CD14-positive monocyte (primary cell): ENCODE measurements around the gene TMEM132D. TPM values are rescaled to one million over a fixed set of nuclear protein-coding genes. Genes with fewer than 3 reads are reported as not detected.
"Not testable (repeated sequence)": the region's sequence is repeated elsewhere in the genome, so short reads cannot be mapped to it uniquely, and the experiment has no call there.

Experiments
- DNase-seq, 3 donors: peaks; one replicate each; pipeline ENCODE4 v3.0.0-alpha.2; 2011 to 2022
- H2AFZ ChIP-seq: 2 replicates; pipeline ENCODE4 v1.6.0; 2012; ENCODE audit warnings: mild to moderate bottlenecking, low read depth, low read length, inconsistent platforms; ENCODE audit not compliant: insufficient read depth, poor library complexity, severe bottlenecking
- H3K27ac ChIP-seq, 2 donors: 1 replicate in 1 of 2; 2 replicates in 1 of 2; pipeline ENCODE4 v1.5.1; 2012 to 2013; ENCODE audit warnings: low read length in 2 of 2, control low read depth in 1 of 2, inconsistent platforms in 1 of 2, low read depth in 1 of 2, mild to moderate bottlenecking in 1 of 2
- H3K27me3 ChIP-seq, 2 donors: one replicate each; pipeline versions ENCODE4 v1.6.0 to v1.6.1; 2011 to 2013; ENCODE audit warnings: low read length in 2 of 2; ENCODE audit not compliant: control insufficient read depth in 2 of 2, insufficient read depth in 2 of 2
- H3K36me3 ChIP-seq, 2 donors: replicated peaks in 1 of 2; 1 replicate in 1 of 2; 2 replicates in 1 of 2; pipeline versions ENCODE4 v1.5.1 to v1.6.1; 2012 to 2013; ENCODE audit warnings: low read length in 2 of 2, control low read depth in 1 of 2, inconsistent platforms in 1 of 2, mild to moderate bottlenecking in 1 of 2; ENCODE audit not compliant: insufficient read depth in 2 of 2, control insufficient read depth in 1 of 2
- H3K4me1 ChIP-seq, 2 donors: 1 replicate in 1 of 2; 2 replicates in 1 of 2; pipeline versions ENCODE4 v1.5.1 to v1.6.1; 2012 to 2013; ENCODE audit warnings: low read length in 2 of 2, control low read depth in 1 of 2, inconsistent platforms in 1 of 2, mild to moderate bottlenecking in 1 of 2, moderate library complexity in 1 of 2; ENCODE audit not compliant: insufficient read depth in 2 of 2, control insufficient read depth in 1 of 2
- H3K4me2 ChIP-seq: replicated peaks from 2 replicates; pipeline ENCODE3; 2012; ENCODE audit warnings: low read length, moderate library complexity, mild to moderate bottlenecking; ENCODE audit not compliant: poor library complexity, severe bottlenecking; ENCODE audit errors: extremely low read depth
- H3K4me3 ChIP-seq, 3 experiments: fragments of 200-600 bp in 1 of 3; sonication (generic) in 1 of 3; replicated peaks in 1 of 3; 1 replicate in 2 of 3; 2 replicates in 1 of 3; pipeline ENCODE4 v1.5.1; 2011 to 2013; ENCODE audit warnings: low read length in 3 of 3, mild to moderate bottlenecking in 3 of 3, control low read depth in 2 of 3, low read depth in 2 of 3, inconsistent platforms in 1 of 3, moderate library complexity in 1 of 3
- H3K79me2 ChIP-seq: 2 replicates; pipeline ENCODE4 v1.6.0; 2012; ENCODE audit warnings: mild to moderate bottlenecking, control low read depth, inconsistent platforms, low read length, moderate library complexity; ENCODE audit not compliant: insufficient read depth
- H3K9ac ChIP-seq: 2 replicates; pipeline ENCODE4 v1.6.0; 2017; ENCODE audit warnings: low read length, mild to moderate bottlenecking; ENCODE audit not compliant: insufficient read depth, poor library complexity, severe bottlenecking
- H3K9me3 ChIP-seq, 2 donors: replicated peaks in 1 of 2; 1 replicate in 1 of 2; 2 replicates in 1 of 2; pipeline versions ENCODE4 v1.5.1 to v1.6.1; 2012 to 2013; ENCODE audit warnings: low read length in 2 of 2, control low read depth in 1 of 2; ENCODE audit not compliant: control insufficient read depth in 1 of 2, insufficient read depth in 1 of 2
- H4K20me1 ChIP-seq: 2 replicates; pipeline ENCODE4 v1.6.0; 2012; ENCODE audit warnings: mild to moderate bottlenecking, low read length, control low read depth, moderate library complexity; ENCODE audit not compliant: insufficient read depth
- H3K27ac Mint-ChIP-seq, 7 donors: one replicate each; pipeline ENCODE4 v1.8.0; 2020; ENCODE audit warnings: mild to moderate bottlenecking in 7 of 7, mixed read lengths in 7 of 7, moderate library complexity in 6 of 7, inconsistent platforms in 2 of 7
- H3K27me3 Mint-ChIP-seq, 3 donors: one replicate each; pipeline ENCODE4 v1.8.0; 2021 to 2022; ENCODE audit warnings: low read depth in 3 of 3, mild to moderate bottlenecking in 3 of 3, mixed read lengths in 3 of 3, moderate library complexity in 3 of 3, inconsistent platforms in 1 of 3
- H3K36me3 Mint-ChIP-seq, 2 donors: one replicate each; pipeline ENCODE4 v1.8.0; 2020; ENCODE audit warnings: mixed read lengths in 2 of 2, inconsistent platforms in 1 of 2, mild to moderate bottlenecking in 1 of 2
- H3K4me1 Mint-ChIP-seq: one replicate; pipeline ENCODE4 v1.8.0; 2020; ENCODE audit warnings: mild to moderate bottlenecking, mixed read lengths
- H3K4me3 Mint-ChIP-seq, 2 donors: one replicate each; pipeline ENCODE4 v1.8.0; 2020; ENCODE audit warnings: mild to moderate bottlenecking in 2 of 2, mixed read lengths in 2 of 2, moderate library complexity in 1 of 2
- H3K9me3 Mint-ChIP-seq, 7 donors: one replicate each; pipeline ENCODE4 v1.8.0; 2020 to 2022; ENCODE audit warnings: mixed read lengths in 7 of 7, mild to moderate bottlenecking in 6 of 7, moderate library complexity in 6 of 7, inconsistent platforms in 2 of 7
- CTCF ChIP-seq: fragments of 200-600 bp; IDR thresholded peaks from one replicate; pipeline ENCODE4 v1.8.0; 2022; ENCODE audit warnings: antibody characterized with exemption, mild to moderate bottlenecking
- WGBS: methylation state at CpG from one replicate; pipeline ENCODE4 v1.1.5; 2013; ENCODE audit warnings: missing lambda C conversion rate; ENCODE audit not compliant: insufficient coverage; 5-methylcytosine and 5-hydroxymethylcytosine counted together
- intact Hi-C, 2 donors: fragments of 100-400 bp; cut with micrococcal nuclease; formaldehyde crosslinking; loops; one replicate each; pipeline versions ENCODE4 v1.15.0 to v1.15.1; 2023
- polyA plus RNA-seq, 3 donors: library from polyadenylated mRNA; depleted of rRNA in 1 of 3; unstranded in 2 of 3; stranded (reverse) in 1 of 3; fragments of 300-500 nt in 2 of 3; fragments of >200 nt in 1 of 3; fragmentation: Illumina TruSeq in 2 of 3; gene quantifications; 1 replicate in 2 of 3; 2 replicates in 1 of 3; pipeline ENCODE4 v1.2.3, GENCODE V29; 2012 to 2021

Gene TMEM132D
- polyA plus RNA-seq, 3 donors, result 0.04 TPM; not detected in 2

GRCh38 chr12:129549656-129550055, 354.2 kb downstream of the TMEM132D start:
- no peak overlapping the region for H3K27ac Mint-ChIP-seq
- 82% methylated on average over 2 of the region's 5 CpGs for WGBS
- no peak overlapping the region for H2AFZ ChIP-seq
- no peak overlapping the region for H3K9ac ChIP-seq
- H3K36me3 ChIP-seq, result no peaks in the 10 kb centered on the region
- H3K4me1 ChIP-seq, result no peaks in the 10 kb centered on the region
- peaks cover 0 to 1% (median 0%) of the 10 kb centered on the region in 3 donors for H3K27me3 Mint-ChIP-seq
- H3K36me3 Mint-ChIP-seq, result no peaks in the 10 kb centered on the region
- H3K9me3 Mint-ChIP-seq, result peaks cover 5 to 43% (median 22%) of the 10 kb centered on the region in 7 donors
- H3K4me3 Mint-ChIP-seq, result no peak overlapping the region
- no peaks in the 10 kb centered on the region for H3K27me3 ChIP-seq
- no peak for DNase-seq
- TF ChIP-seq CTCF, result no peak
- no peak overlapping the region for H3K4me2 ChIP-seq
- H4K20me1 ChIP-seq, result no peaks in the 10 kb centered on the region
- peaks cover 44 to 47% of the 10 kb centered on the region in 2 donors for H3K9me3 ChIP-seq
- H3K79me2 ChIP-seq, result no peaks in the 10 kb centered on the region
- intact Hi-C loops, result no loop called here
- no peak overlapping the region for H3K27ac ChIP-seq
- no peaks in the 10 kb centered on the region for H3K4me1 Mint-ChIP-seq
- H3K4me3 ChIP-seq, result no peak overlapping the region

GRCh38 chr12:129549020-129549419, 354.8 kb downstream of the TMEM132D start:
- intact Hi-C loops, H3K36me3 ChIP-seq, H3K36me3 Mint-ChIP-seq, H3K27me3 Mint-ChIP-seq, H3K4me3 ChIP-seq, H4K20me1 ChIP-seq, H3K4me1 ChIP-seq, H2AFZ ChIP-seq, H3K27ac ChIP-seq, DNase-seq, H3K79me2 ChIP-seq, H3K27ac Mint-ChIP-seq, H3K4me3 Mint-ChIP-seq, H3K27me3 ChIP-seq, H3K4me1 Mint-ChIP-seq, H3K9ac ChIP-seq, H3K4me2 ChIP-seq: not testable (repeated sequence)
- WGBS, result no CpG with 5 or more reads among the region's 2 CpGs
- peaks cover 40 to 45% of the 10 kb centered on the region in 2 donors for H3K9me3 ChIP-seq
- peaks cover 5 to 42% (median 21%) of the 10 kb centered on the region in 7 donors for H3K9me3 Mint-ChIP-seq
